SK-MEL-5 (cell line): ENCODE data around the gene GBP4. TPM values are rescaled to one million over a fixed set of nuclear protein-coding genes. Genes with fewer than 3 reads are reported as not detected.

ENCODE experiments used
- total RNA-seq: library from RNA; depleted of rRNA; stranded (reverse); fragments of >200 nt; shearing (Covaris generic); gene quantifications from 2 replicates; pipeline ENCODE4 v1.2.3, GENCODE V29; 2014; rRNA removed

GBP4 gene
- total RNA-seq, 1 experiment from 2014 or later = 0.03 TPM

Other genes starting within 250 kb of the GBP4 start
- 17.6 and 20.0 TPM in 2 replicates for gene KYAT3, start 206.3 kb downstream of the GBP4 start, total RNA-seq
- 9.7 and 10.8 TPM in 2 replicates for gene RBMXL1, start 206.3 kb downstream of the GBP4 start, total RNA-seq
- 0.08 TPM in 2 replicates for gene GBP3, start 176.1 kb downstream of the GBP4 start, total RNA-seq
- 0.29 and 0.83 TPM in 2 replicates for gene GBP1, start 133.7 kb downstream of the GBP4 start, total RNA-seq
- 1.4 and 3.4 TPM in 2 replicates for gene GBP2, start 72.8 kb downstream of the GBP4 start, total RNA-seq
- gene GBP7, start 22.9 kb downstream of the GBP4 start, total RNA-seq = not detected in 2 replicates
- not detected in 2 replicates for gene GBP5, start 73.9 kb upstream of the GBP4 start, total RNA-seq
- 0.08 and 0.18 TPM in 2 replicates for gene GBP6, start 165.1 kb upstream of the GBP4 start, total RNA-seq